Measurements from ENCODE around the gene LSP1. TPM values are rescaled to one million over a fixed set of nuclear protein-coding genes. Genes with fewer than 3 reads are reported as not detected.

The LSP1 gene
- polyA plus RNA-seq, 1 donor from 2014 or later = not detected

DNA sequence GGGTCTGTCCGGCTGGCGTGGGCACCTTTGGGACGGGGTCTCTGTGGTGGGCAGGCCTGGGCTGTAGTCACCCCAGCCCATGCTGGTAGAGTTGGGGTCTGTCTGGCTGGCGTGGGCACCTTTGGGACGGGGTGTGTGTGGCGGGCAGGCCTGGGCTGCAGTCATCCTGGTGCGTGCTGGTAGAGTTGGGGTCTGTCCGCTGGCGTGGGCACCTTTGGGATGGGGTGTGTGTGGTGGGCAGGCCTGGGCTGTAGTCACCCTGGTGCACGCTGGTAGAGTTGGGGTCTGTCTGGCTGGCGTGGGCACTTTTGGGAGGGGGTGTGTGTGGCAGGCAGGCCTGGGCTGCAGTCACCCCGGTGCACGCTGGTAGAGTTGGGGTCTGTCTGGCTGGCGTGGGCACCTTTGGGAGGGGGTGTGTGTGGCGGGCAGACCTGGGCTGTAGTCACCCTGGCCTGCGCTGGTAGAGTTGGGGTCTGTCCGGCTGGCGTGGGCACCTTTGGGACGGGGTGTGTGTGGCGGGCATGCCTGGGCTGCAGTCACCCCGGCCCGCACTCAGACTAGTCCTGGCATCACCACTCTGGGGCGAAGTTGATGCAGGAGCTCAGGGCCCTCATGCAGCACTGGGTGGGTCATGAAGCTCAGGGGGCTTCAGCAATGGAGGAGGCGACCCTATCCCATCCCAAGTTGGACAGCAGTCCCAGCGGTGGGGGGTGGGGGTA lies 19.5 kb downstream of the LSP1 start:
- no peaks in the 10 kb centered on the region for H3K79me2 ChIP-seq (replicated peaks; ENCODE audit: insufficient read depth, low read length)
- no peaks in the 10 kb centered on the region for H3K27me3 ChIP-seq (ENCODE audit: insufficient read depth, low read depth, low read length)
- H3K36me3 ChIP-seq (ENCODE audit: insufficient read depth, low read length) = no peaks in the 10 kb centered on the region
- H2AFZ ChIP-seq (ENCODE audit: low read depth, low read length) = no peak overlapping the region
- no peaks in the 10 kb centered on the region for H4K20me1 ChIP-seq (ENCODE audit: insufficient read depth)
- no peak overlapping the region for H3K27ac ChIP-seq (ENCODE audit: low read length)
- H3K9me3 ChIP-seq (ENCODE audit: low read length) = no peaks in the 10 kb centered on the region
- H3K4me3 ChIP-seq (ENCODE audit: low read length) = no peak overlapping the region
- H3K9ac ChIP-seq (ENCODE audit: low read length) = no peak overlapping the region
- no peak overlapping the region for H3K4me2 ChIP-seq (ENCODE audit: low read length)
- no peaks in the 10 kb centered on the region for H3F3A ChIP-seq (ENCODE audit: insufficient read depth, low read length, poor library complexity, severe bottlenecking)
- TF ChIP-seq, protein P1, sequence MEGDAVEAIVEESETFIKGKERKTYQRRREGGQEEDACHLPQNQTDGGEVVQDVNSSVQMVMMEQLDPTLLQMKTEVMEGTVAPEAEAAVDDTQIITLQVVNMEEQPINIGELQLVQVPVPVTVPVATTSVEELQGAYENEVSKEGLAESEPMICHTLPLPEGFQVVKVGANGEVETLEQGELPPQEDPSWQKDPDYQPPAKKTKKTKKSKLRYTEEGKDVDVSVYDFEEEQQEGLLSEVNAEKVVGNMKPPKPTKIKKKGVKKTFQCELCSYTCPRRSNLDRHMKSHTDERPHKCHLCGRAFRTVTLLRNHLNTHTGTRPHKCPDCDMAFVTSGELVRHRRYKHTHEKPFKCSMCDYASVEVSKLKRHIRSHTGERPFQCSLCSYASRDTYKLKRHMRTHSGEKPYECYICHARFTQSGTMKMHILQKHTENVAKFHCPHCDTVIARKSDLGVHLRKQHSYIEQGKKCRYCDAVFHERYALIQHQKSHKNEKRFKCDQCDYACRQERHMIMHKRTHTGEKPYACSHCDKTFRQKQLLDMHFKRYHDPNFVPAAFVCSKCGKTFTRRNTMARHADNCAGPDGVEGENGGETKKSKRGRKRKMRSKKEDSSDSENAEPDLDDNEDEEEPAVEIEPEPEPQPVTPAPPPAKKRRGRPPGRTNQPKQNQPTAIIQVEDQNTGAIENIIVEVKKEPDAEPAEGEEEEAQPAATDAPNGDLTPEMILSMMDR (IDR thresholded peaks at IDR 0.05; ENCODE audit: poor library complexity, severe bottlenecking) = no peak
- TF ChIP-seq MXI1 (conservative IDR thresholded peaks at IDR 0.05; ENCODE audit: poor library complexity, severe bottlenecking) (no peak), REST (IDR thresholded peaks at IDR 0.05; ENCODE audit: borderline replicate concordance) (no peak), TAF1 (IDR thresholded peaks at IDR 0.05; ENCODE audit: low read depth) (no peak), RAD21 (conservative IDR thresholded peaks at IDR 0.05) (no peak), EZH2 (IDR thresholded peaks at IDR 0.05; ENCODE audit: borderline replicate concordance, insufficient read depth, low read length, poor library complexity, severe bottlenecking) (no peak), POLR2AphosphoS5 (IDR thresholded peaks at IDR 0.05) (no peak), SMC3 (conservative IDR thresholded peaks at IDR 0.05; ENCODE audit: poor library complexity) (no peak), EP300 (conservative IDR thresholded peaks at IDR 0.05; ENCODE audit: poor library complexity, severe bottlenecking) (no peak)
- H3K9me2 ChIP-seq (ENCODE audit: insufficient read depth, low read length) = no peaks in the 10 kb centered on the region

DNA sequence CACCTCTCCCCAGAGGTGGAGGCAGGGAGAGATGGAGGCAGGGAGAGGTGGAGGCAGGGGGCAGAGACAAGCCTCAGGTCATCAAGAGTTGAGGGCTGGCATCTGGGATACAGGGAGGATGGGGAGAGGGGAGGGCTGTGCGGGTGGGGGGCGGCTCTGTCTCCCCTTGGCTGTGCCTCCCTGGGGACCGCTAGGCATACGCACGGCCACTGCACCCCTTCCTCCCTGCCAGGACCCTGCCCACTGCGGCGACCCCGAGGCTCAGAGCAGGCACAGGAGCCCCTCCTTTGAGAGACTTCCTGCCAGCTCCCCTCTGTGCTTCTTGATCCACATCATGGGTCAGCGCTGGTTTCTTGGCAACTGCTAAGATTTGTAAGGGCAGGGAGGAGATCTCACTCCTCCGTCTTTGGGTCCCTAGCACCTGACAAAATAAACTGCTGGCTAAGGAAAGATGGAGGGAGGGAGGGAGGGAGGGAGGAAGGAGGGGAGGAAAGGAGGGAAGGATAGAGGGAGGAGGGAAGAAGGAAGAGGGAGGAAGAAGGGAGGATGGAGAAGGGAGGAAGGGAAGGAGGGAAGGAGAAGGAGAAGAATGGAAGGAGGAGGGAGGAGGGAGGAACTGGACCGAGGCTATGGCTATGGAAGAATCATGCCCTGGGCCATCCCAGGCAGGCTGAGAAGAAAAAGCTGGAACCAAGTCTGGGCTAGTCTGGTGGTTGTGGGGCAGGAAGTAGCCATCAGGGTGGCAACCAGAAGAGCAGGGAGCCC lies 20.3 kb downstream of the LSP1 start:
- no peak overlapping the region for H3K4me2 ChIP-seq (ENCODE audit: low read length)
- H3K4me3 ChIP-seq (ENCODE audit: low read length) = no peak overlapping the region
- H2AFZ ChIP-seq (ENCODE audit: low read depth, low read length) = no peak overlapping the region
- H3K9me3 ChIP-seq (ENCODE audit: low read length) = no peaks in the 10 kb centered on the region
- H4K20me1 ChIP-seq (ENCODE audit: insufficient read depth) = no peaks in the 10 kb centered on the region
- no peaks in the 10 kb centered on the region for H3K27me3 ChIP-seq (ENCODE audit: insufficient read depth, low read depth, low read length)
- no peak overlapping the region for H3K27ac ChIP-seq (ENCODE audit: low read length)
- no peaks in the 10 kb centered on the region for H3F3A ChIP-seq (ENCODE audit: insufficient read depth, low read length, poor library complexity, severe bottlenecking)
- TF ChIP-seq EZH2 (IDR thresholded peaks at IDR 0.05; ENCODE audit: borderline replicate concordance, insufficient read depth, low read length, poor library complexity, severe bottlenecking) = no peak
- no peak for TF ChIP-seq RAD21 (conservative IDR thresholded peaks at IDR 0.05)
- no peak for TF ChIP-seq MXI1 (conservative IDR thresholded peaks at IDR 0.05; ENCODE audit: poor library complexity, severe bottlenecking)
- no peak for TF ChIP-seq REST (IDR thresholded peaks at IDR 0.05; ENCODE audit: borderline replicate concordance)
- TF ChIP-seq, protein P1 (IDR thresholded peaks at IDR 0.05; ENCODE audit: poor library complexity, severe bottlenecking) = no peak
- TF ChIP-seq SMC3 (conservative IDR thresholded peaks at IDR 0.05; ENCODE audit: poor library complexity) = no peak
- TF ChIP-seq TAF1 (IDR thresholded peaks at IDR 0.05; ENCODE audit: low read depth) = no peak
- TF ChIP-seq POLR2AphosphoS5 (IDR thresholded peaks at IDR 0.05) = no peak
- no peak for TF ChIP-seq EP300 (conservative IDR thresholded peaks at IDR 0.05; ENCODE audit: poor library complexity, severe bottlenecking)
- no peaks in the 10 kb centered on the region for H3K79me2 ChIP-seq (replicated peaks; ENCODE audit: insufficient read depth, low read length)
- H3K36me3 ChIP-seq (ENCODE audit: insufficient read depth, low read length) = no peaks in the 10 kb centered on the region
- no peaks in the 10 kb centered on the region for H3K9me2 ChIP-seq (ENCODE audit: insufficient read depth, low read length)
- no peak overlapping the region for H3K9ac ChIP-seq (ENCODE audit: low read length)

Measured in neural cell (in vitro differentiated cells).